Stimulated activated CD8-positive, alpha-beta memory T cell treated with anti-CD3 and anti-CD28 coated beads, Interleukin-4, amount 100 ng/mL, for 4 hours (primary cell): ENCODE measurements around the gene MACROD2.

ENCODE experiments used
- DNase-seq, 2 donors: peaks; one replicate each; pipeline ENCODE4 v3.0.0-alpha.2; 2020; ENCODE audit warnings: low read depth in 2 of 2, low spot score in 1 of 2

Gene MACROD2

GRCh38 chr20:15068486-15068885 is 1073.2 kb downstream of the MACROD2 start:
- no peak for DNase-seq

- no peak for DNase-seq
Measured at GRCh38 chr20:15069355-15069754, 1074.0 kb downstream of the MACROD2 start.

GRCh38 chr20:15071085-15071808 is 1075.9 kb downstream of the MACROD2 start:
- no peak for DNase-seq

- DNase-seq: no peak
Measured at GRCh38 chr20:15072316-15072715, 1077.0 kb downstream of the MACROD2 start.

- no peak for DNase-seq
Measured at GRCh38 chr20:15075586-15075985, 1080.3 kb downstream of the MACROD2 start.

GRCh38 chr20:15076785-15077184 is 1081.5 kb downstream of the MACROD2 start:
- no peak for DNase-seq

- no peak for DNase-seq
Measured at GRCh38 chr20:15077733-15078250, 1082.5 kb downstream of the MACROD2 start.

- no peak for DNase-seq
Measured at GRCh38 chr20:15079594-15080340, 1084.5 kb downstream of the MACROD2 start.

- DNase-seq: no peak
Measured at GRCh38 chr20:15081261-15081660, 1085.9 kb downstream of the MACROD2 start.

- DNase-seq: no peak
Measured at GRCh38 chr20:15091421-15092037, 1096.2 kb downstream of the MACROD2 start.

GRCh38 chr20:15098351-15098750 is 1103.0 kb downstream of the MACROD2 start:
- DNase-seq: no peak

- no peak for DNase-seq
Measured at GRCh38 chr20:15099130-15099529, 1103.8 kb downstream of the MACROD2 start.

GRCh38 chr20:15100506-15101160 is 1105.3 kb downstream of the MACROD2 start:
- DNase-seq: no peak

- DNase-seq: no peak
Measured at GRCh38 chr20:15107931-15108330, 1112.6 kb downstream of the MACROD2 start.

- DNase-seq: no peak
Measured at GRCh38 chr20:15109494-15109893, 1114.2 kb downstream of the MACROD2 start.

GRCh38 chr20:15111654-15112053 is 1116.3 kb downstream of the MACROD2 start:
- no peak for DNase-seq

GRCh38 chr20:15113144-15113773 is 1117.9 kb downstream of the MACROD2 start:
- no peak for DNase-seq

- no peak for DNase-seq
Measured at GRCh38 chr20:15119852-15120487, 1124.7 kb downstream of the MACROD2 start.

GRCh38 chr20:15122613-15123012 is 1127.3 kb downstream of the MACROD2 start:
- no peak for DNase-seq

- DNase-seq: no peak
Measured at GRCh38 chr20:15131176-15131575, 1135.9 kb downstream of the MACROD2 start.
